Measurements from ENCODE around the gene IL12A.

Gene IL12A

GRCh38 chr3:160038862-160039562, 50.4 kb downstream of the IL12A start:
- no peak for DNase-seq

DNA sequence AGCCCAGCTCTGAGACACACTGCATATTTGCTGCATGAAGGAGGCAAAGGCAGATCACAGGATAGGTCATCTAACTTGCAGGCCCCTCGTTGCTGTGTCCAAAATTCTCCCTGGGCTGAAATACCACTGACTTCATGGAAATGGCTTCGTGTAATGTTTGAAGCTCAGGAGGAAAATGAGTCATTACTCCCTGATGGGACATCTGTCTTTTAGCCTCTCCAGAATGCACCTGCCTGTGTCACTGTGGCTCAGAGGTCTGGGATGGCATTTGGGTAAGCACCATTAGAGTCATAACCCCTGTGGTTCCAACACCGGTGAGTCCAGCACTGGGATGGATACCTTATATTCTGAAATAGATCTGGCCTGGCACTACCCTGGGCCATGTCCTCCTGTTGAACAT, 51.5 kb downstream of the IL12A start:
- no peak for DNase-seq

DNA sequence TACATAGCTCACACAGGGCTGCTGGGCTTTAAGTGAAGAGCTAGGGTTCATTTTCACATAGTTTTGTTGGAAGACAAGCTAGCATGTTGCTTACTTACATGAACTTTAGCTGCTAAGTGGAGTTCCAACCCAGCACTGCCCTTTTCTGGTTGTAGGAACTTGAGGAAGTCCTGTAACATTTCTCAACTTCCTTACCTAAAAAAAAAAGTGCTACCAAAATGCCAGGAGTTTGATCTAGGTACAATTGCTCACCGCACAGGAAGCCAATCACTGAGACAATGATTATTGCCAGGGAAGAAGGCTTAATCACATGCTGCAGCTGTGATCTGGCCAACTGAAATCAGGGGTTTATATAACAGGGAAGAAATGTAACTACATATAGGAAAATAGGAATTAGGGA, 52.8 kb downstream of the IL12A start:
- no peak for DNase-seq

- no peak for DNase-seq
These were observed 55.5 kb downstream of the IL12A start for GRCh38 chr3:160044121-160044520.
